B cell (primary cell): ENCODE data around the gene AP5S1. TPM values are rescaled to one million over a fixed set of nuclear protein-coding genes. Genes with fewer than 3 reads are reported as not detected.

ENCODE experiments used
- ATAC-seq: fragments of 200-7000 bp; cut with Tn5 transposase; one replicate; pipeline ENCODE4 v1.10.0; 2021; ENCODE audit warnings: low read depth, mild to moderate bottlenecking, moderate number of reproducible peaks, moderate library complexity
- CTCF ChIA-PET: fragments of 350-600 bp; sonication (Branson Sonifier 250); formaldehyde crosslinking; loops from one replicate; lab custom pipeline; 2021; ENCODE audit warnings: antibody characterized with exemption, inconsistent platforms; lab: Charles Lee
- POLR2A ChIA-PET: fragments of 350-600 bp; sonication (Branson Sonifier 250); formaldehyde crosslinking; loops from one replicate; lab custom pipeline; 2021; ENCODE audit warnings: antibody characterized with exemption; lab: Charles Lee
- DNase-seq: peaks from one replicate; pipeline ENCODE4 v3.0.0; 2013
- H2AFZ ChIP-seq: 2 replicates; pipeline ENCODE4 v1.6.1; 2012; ENCODE audit warnings: mild to moderate bottlenecking, low read depth, low read length; ENCODE audit not compliant: insufficient read depth, poor library complexity, severe bottlenecking
- H3K27ac ChIP-seq, 2 donors: 1 replicate in 1 of 2; 2 replicates in 1 of 2; pipeline ENCODE4 v1.5.1; 2012 to 2013; ENCODE audit warnings: low read length in 2 of 2, mild to moderate bottlenecking in 2 of 2, moderate library complexity in 1 of 2
- H3K27me3 ChIP-seq, 4 experiments: fragments of 200-600 bp in 1 of 4; sonication (generic) in 1 of 4; replicated peaks in 1 of 4; 1 replicate in 2 of 4; 2 replicates in 2 of 4; pipeline versions ENCODE4 v1.6.1 to v1.7.0; 2013 to 2016; ENCODE audit warnings: low read length in 3 of 4, mild to moderate bottlenecking in 2 of 4, mixed read lengths in 1 of 4, moderate library complexity in 1 of 4; ENCODE audit not compliant: insufficient read depth in 4 of 4, control insufficient read depth in 3 of 4; ENCODE audit errors: control extremely low read depth in 1 of 4
- H3K36me3 ChIP-seq, 2 experiments: replicated peaks in 1 of 2; 1 replicate in 1 of 2; 2 replicates in 1 of 2; pipeline versions ENCODE4 v1.6.1 to v1.7.1; 2013; ENCODE audit warnings: low read length in 1 of 2; ENCODE audit not compliant: insufficient read depth in 2 of 2, control insufficient read depth in 1 of 2; ENCODE audit errors: control extremely low read depth in 1 of 2, extremely low read depth in 1 of 2
- H3K4me1 ChIP-seq, 2 donors: fragments of 200-600 bp in 1 of 2; sonication (generic) in 1 of 2; 1 replicate in 1 of 2; 2 replicates in 1 of 2; pipeline versions ENCODE4 v1.5.1 to v1.6.1; 2013 to 2017; ENCODE audit warnings: low read length in 2 of 2; ENCODE audit not compliant: control insufficient read depth in 2 of 2, insufficient read depth in 2 of 2
- H3K4me2 ChIP-seq: replicated peaks from 2 replicates; pipeline ENCODE3; 2012; ENCODE audit warnings: mild to moderate bottlenecking, low read depth, low read length; ENCODE audit not compliant: poor library complexity, severe bottlenecking
- H3K4me3 ChIP-seq, 5 experiments: fragments of 200-600 bp in 1 of 5; sonication (generic) in 1 of 5; 1 replicate in 3 of 5; 2 replicates in 2 of 5; pipeline versions ENCODE4 v1.5.1 to v1.7.0; 2011 to 2016; ENCODE audit warnings: low read length in 4 of 5, mild to moderate bottlenecking in 4 of 5, low read depth in 2 of 5, control low read depth in 1 of 5, moderate library complexity in 1 of 5; ENCODE audit not compliant: insufficient read depth in 1 of 5; ENCODE audit errors: control extremely low read depth in 1 of 5, extremely low read depth in 1 of 5
- H3K79me2 ChIP-seq: fragments of 200-600 bp; sonication (generic); one replicate; pipeline ENCODE4 v1.6.0; 2016; ENCODE audit warnings: low read length; ENCODE audit not compliant: control insufficient read depth, insufficient read depth
- H3K9ac ChIP-seq: fragments of 200-600 bp; sonication (generic); 2 replicates; pipeline ENCODE4 v1.6.1; 2017; ENCODE audit warnings: mild to moderate bottlenecking, low read length, moderate library complexity
- H3K9me3 ChIP-seq, 3 donors: one replicate each; pipeline versions ENCODE4 v1.6.1 to v1.7.1; 2013; ENCODE audit warnings: low read length in 2 of 3; ENCODE audit not compliant: control insufficient read depth in 2 of 3, insufficient read depth in 1 of 3; ENCODE audit errors: control extremely low read depth in 1 of 3
- H4K20me1 ChIP-seq: 2 replicates; pipeline ENCODE4 v1.6.0; 2012; ENCODE audit warnings: mild to moderate bottlenecking, low read length; ENCODE audit not compliant: insufficient read depth, control insufficient read depth, poor library complexity, severe bottlenecking
- H3K27ac Mint-ChIP-seq: one replicate; pipeline ENCODE4 v1.8.0; 2021; ENCODE audit warnings: mixed read lengths
- H3K27me3 Mint-ChIP-seq: one replicate; pipeline ENCODE4 v1.8.0; 2021; ENCODE audit warnings: mixed read lengths
- H3K4me1 Mint-ChIP-seq: one replicate; pipeline ENCODE4 v1.8.0; 2021; ENCODE audit warnings: mixed read lengths
- H3K4me3 Mint-ChIP-seq: one replicate; pipeline ENCODE4 v1.8.0; 2021; ENCODE audit warnings: mixed read lengths
- H3K9me3 Mint-ChIP-seq: one replicate; pipeline ENCODE4 v1.8.0; 2022; ENCODE audit warnings: mixed read lengths; ENCODE audit not compliant: insufficient read depth
- CTCF ChIP-seq: fragments of 200-600 bp; IDR thresholded peaks from one replicate; pipeline ENCODE4 v1.8.0; 2022; ENCODE audit warnings: antibody characterized with exemption, mild to moderate bottlenecking
- EZH2 ChIP-seq: IDR thresholded peaks from 2 replicates; pipeline ENCODE4 v1.6.1; 2012; ENCODE audit warnings: borderline replicate concordance, low read depth, mild to moderate bottlenecking, moderate library complexity, low read length; ENCODE audit not compliant: insufficient read depth, poor library complexity, severe bottlenecking
- WGBS: methylation state at CpG from one replicate; pipeline ENCODE4 v1.1.5; 2013; ENCODE audit warnings: missing lambda C conversion rate; ENCODE audit not compliant: insufficient coverage; 5-methylcytosine and 5-hydroxymethylcytosine counted together
- intact Hi-C: fragments of 100-400 bp; cut with micrococcal nuclease; formaldehyde crosslinking; loops from one replicate; pipeline ENCODE4 v1.10.0; 2022
- polyA plus RNA-seq: library from polyadenylated mRNA; depleted of rRNA; stranded (reverse); fragments of >200 nt; gene quantifications from 2 replicates; pipeline ENCODE4 v1.2.3, GENCODE V29; 2012
- total RNA-seq, 2 donors: library from RNA; stranded (reverse); fragments of 120-200 nt in 1 of 2; gene quantifications; 1 replicate in 1 of 2; 2 replicates in 1 of 2; pipeline versions ENCODE4 v1.2.3 to v1.2.4, GENCODE V29; 2013 to 2022

Gene AP5S1
- total and polyA plus RNA-seq, 2 donors (not counting 1 experiment from before 2014, with no cell fraction given), result 9.2 to 12.6 TPM

GRCh38 chr20:3783068-3783489 is 37.3 kb upstream of the AP5S1 start:
- H3K27me3 Mint-ChIP-seq, result no peaks in the 10 kb centered on the region
- H3K4me1 Mint-ChIP-seq, result peaks cover 49% of the 10 kb centered on the region
- Histone ChIP-seq H3K9me3 (peaks cover 0 to 3% (median 0%) of the 10 kb centered on the region in 3 donors), H3K36me3 (peaks cover 0 to 2% of the 10 kb centered on the region in 2 experiments), H3K4me3 (no peak overlapping the region), H3K79me2 (no peaks in the 10 kb centered on the region), H4K20me1 (peaks cover 23% of the 10 kb centered on the region), H3K4me1 (peaks cover 30 to 41% of the 10 kb centered on the region in 2 donors), H3K9ac (no peak overlapping the region), H3K27ac (no peak overlapping the region), H3K4me2 (no peak overlapping the region), H3K27me3 (peaks cover 0 to 15% (median 4%) of the 10 kb centered on the region in 4 experiments), H2AFZ (no peak overlapping the region)
- WGBS, result 88% methylated on average over 1 of the region's 2 CpGs
- H3K4me3 Mint-ChIP-seq, result peak overlapping the region; percentile 37
- CTCF ChIA-PET, result no interaction called here
- TF ChIP-seq EZH2, result no peak
- TF ChIP-seq CTCF, result no peak
- DNase-seq (no peak), ATAC-seq (no peak)
- H3K9me3 Mint-ChIP-seq, result no peaks in the 10 kb centered on the region
- H3K27ac Mint-ChIP-seq, result peak overlapping the region; percentile 26
- intact Hi-C loops, result no loop called here
- POLR2A ChIA-PET, result interaction anchor here (0.5 kb wide), 1 partner anchor 101 kb away, joined by 3 read pairs; no protein-coding TSS in a partner anchor

GRCh38 chr20:3783511-3784195 is 36.7 kb upstream of the AP5S1 start:
- ChIA-PET POLR2A (interaction anchor here (0.5 kb wide), 1 partner anchor 35 kb away, joined by 4 read pairs; no protein-coding TSS in a partner anchor), CTCF (interaction anchor here (6.4 kb wide), 1 partner anchor 37 kb away, joined by 84 read pairs; the partner anchor contains the start of gene AP5S1)
- H3K4me3 ChIP-seq, result no peak overlapping the region
- Mint-ChIP-seq H3K4me1 (peaks cover 50% of the 10 kb centered on the region), H3K4me3 (peak overlapping the region; percentile 41), H3K9me3 (no peaks in the 10 kb centered on the region), H3K27me3 (no peaks in the 10 kb centered on the region), H3K27ac (peak overlapping the region; percentile 26)
- no peak overlapping the region for H3K4me2 ChIP-seq
- peaks cover 23% of the 10 kb centered on the region for H4K20me1 ChIP-seq
- no peak overlapping the region for H3K27ac ChIP-seq
- no peak overlapping the region for H3K9ac ChIP-seq
- TF ChIP-seq EZH2 (no peak), CTCF (no peak)
- H3K27me3 ChIP-seq, result peaks cover 0 to 9% (median 2%) of the 10 kb centered on the region in 4 experiments
- no peaks in the 10 kb centered on the region for H3K79me2 ChIP-seq
- peaks cover 25 to 35% of the 10 kb centered on the region in 2 donors for H3K4me1 ChIP-seq
- no peak for DNase-seq
- intact Hi-C loops, result no loop called here
- H2AFZ ChIP-seq, result no peak overlapping the region
- peaks cover 0 to 2% of the 10 kb centered on the region in 2 experiments for H3K36me3 ChIP-seq
- peaks cover 0 to 3% (median 0%) of the 10 kb centered on the region in 3 donors for H3K9me3 ChIP-seq
- WGBS, result 90% methylated on average over 7 of the region's 10 CpGs
- no peak for ATAC-seq
